Measurements from ENCODE around the gene ECEL1.
"Not testable (repeated sequence)": the region's sequence is repeated elsewhere in the genome, so short reads cannot be mapped to it uniquely, and the experiment has no call there.

ECEL1 gene, protein sequence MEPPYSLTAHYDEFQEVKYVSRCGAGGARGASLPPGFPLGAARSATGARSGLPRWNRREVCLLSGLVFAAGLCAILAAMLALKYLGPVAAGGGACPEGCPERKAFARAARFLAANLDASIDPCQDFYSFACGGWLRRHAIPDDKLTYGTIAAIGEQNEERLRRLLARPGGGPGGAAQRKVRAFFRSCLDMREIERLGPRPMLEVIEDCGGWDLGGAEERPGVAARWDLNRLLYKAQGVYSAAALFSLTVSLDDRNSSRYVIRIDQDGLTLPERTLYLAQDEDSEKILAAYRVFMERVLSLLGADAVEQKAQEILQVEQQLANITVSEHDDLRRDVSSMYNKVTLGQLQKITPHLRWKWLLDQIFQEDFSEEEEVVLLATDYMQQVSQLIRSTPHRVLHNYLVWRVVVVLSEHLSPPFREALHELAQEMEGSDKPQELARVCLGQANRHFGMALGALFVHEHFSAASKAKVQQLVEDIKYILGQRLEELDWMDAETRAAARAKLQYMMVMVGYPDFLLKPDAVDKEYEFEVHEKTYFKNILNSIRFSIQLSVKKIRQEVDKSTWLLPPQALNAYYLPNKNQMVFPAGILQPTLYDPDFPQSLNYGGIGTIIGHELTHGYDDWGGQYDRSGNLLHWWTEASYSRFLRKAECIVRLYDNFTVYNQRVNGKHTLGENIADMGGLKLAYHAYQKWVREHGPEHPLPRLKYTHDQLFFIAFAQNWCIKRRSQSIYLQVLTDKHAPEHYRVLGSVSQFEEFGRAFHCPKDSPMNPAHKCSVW

DNA sequence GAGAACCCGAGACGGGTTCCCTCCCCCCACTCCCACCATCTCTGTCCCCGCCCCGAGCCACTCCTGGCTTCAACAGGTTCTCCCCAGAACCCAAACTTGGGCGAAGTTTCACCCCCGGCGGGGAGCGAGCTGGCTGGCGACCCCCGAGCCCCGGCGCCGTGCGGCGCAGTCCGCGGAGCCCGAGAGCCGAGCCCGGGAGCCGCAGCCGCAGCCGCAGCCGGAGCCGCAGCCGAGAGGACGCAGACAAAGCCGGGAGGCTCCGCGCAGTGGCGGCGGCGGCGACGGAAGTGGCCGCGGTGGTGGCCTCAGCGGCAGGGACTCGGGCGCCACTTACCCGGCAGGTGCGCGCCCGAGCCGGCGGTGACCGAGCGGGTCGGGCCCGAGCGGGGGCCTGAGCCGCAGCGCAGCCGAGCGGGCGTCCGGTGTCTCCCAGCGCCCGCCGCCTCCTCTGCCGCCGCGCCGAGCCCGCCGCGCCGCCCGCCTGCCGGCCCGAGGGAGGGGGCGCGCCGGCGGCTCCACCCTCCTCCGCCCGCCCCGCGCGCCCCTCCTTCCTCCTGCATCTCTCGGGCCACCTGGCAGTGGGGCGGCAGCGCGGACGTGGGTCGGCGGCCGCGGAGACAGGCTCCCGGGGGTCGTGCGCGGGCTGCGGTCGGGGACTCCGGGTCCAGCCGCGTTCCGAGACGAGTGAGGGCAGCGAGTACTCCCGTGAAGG, at the start of gene ECEL1:
TSS of gene ECEL1 (minus strand) at position 450 of the 712 bp plus-strand sequence. CDS start 1,181 bp downstream, outside the sequence.
- DNase-seq, result no peak

DNA sequence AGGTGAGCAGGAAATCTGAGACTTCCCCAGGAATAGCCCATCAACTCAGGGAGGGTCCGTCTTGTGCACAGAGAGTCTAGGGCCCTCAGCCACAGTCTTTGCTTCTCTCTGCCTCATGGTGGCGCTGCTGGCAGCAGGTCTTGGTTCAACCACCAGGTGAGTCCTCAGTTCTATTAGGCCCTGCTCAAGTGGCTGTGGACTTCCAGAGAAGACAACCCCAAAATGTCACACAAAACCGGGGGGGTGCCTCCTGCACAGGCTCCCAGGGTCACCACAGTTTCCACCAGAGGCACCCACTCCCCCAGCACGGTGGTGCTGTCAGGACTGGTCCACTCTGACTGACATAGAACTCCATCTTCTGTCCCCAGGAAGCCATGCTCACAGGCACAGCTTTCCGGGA, 49.4 kb upstream of the ECEL1 start:
- DNase-seq, result no peak

DNA sequence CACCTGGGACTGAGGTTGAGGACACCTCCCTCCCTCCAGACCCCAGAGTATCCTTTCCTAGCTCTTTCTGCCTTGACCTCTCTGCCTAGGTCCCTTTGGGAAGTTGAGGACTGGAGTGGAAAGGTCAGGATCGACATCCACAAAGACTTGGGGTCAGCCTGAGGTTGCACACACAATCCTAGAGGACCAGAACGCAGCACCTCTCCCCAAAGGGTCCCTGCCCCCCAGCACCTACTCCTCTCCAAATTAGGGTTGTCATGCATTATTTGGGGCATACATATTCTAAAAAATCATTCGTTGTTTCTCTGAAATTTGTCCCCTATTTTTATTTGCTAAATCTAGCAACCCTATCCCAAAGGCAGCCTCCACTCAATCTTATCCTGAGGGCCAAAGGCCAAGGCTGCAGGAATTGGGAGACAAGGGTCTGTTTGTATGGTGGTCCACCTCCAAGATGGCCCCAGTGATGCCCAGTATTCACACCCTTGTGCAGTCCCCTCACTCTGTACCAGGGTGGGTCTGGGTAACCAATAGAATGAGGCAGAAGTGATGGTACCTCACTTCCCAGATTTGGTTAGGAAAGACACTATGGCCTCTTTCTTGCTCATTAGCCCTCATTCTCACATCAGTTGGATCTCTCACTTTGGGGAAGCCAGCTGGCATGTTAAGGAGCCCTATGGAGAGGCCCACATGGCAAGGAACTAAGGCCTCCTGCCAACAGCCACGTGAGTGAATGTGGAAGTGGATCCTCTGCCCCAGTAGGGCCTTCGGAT, 48.3 kb upstream of the ECEL1 start:
- DNase-seq, result no peak

DNA sequence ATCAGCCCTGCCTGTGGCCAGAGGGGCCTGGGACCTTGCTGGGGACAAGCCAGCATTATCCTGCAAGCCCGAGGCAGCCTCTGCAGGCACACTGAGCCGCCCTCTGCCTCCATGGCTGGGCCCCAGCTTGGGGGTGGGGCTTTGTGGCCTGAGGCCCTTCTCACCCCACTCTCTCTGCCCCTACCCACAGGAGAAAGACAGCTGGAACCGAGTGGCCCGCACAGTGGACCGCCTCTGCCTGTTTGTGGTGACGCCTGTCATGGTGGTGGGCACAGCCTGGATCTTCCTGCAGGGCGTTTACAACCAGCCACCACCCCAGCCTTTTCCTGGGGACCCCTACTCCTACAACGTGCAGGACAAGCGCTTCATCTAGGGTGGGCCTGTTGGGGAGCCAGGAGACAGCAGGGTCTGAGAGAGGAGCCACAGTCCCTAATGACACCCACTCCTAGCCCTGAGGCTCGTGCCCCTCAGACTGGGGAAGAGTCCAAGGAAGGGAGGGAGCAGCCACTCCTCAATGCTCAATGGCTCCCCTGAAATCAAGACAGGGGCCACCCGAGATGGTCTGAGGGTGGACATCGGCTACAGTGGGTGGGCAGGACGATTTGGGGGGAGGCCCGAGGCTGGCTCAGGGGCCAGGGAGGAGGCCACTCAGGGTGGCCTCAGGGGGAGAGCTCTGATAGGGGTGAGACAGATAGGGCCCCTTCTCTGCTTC, 47.5 kb upstream of the ECEL1 start:
- DNase-seq, result no peak

DNA sequence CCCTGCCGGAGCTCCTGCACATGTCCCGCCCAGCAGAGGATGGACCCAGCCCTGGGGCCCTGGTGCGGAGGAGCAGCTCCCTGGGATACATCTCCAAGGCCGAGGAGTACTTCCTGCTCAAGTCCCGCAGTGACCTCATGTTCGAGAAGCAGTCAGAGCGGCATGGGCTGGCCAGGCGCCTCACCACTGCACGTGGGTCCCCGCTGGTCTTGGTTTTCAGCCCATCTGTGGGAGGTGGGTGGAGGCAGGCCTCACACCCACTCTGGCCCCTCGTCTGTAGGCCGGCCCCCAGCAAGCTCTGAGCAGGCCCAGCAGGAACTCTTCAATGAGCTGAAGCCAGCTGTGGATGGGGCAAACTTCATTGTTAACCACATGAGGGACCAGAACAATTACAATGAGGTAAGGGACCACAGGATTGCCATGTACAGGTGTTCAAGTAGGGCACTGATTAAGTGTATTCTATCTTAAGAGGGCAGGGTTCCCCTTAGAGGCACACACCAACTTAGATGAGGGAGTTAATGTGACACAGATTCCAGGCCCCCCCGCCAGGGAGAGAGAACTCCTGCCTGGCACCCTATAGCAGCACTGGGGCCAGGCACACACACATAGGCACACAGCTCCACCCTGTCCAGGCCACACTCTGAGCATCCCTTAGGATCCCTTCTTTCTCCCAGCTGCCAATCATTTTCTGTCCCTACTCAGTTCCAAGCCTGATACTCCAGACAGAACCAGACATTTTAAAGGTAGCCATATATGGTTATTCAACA, 46.5 kb upstream of the ECEL1 start:
- no peak for DNase-seq

DNA sequence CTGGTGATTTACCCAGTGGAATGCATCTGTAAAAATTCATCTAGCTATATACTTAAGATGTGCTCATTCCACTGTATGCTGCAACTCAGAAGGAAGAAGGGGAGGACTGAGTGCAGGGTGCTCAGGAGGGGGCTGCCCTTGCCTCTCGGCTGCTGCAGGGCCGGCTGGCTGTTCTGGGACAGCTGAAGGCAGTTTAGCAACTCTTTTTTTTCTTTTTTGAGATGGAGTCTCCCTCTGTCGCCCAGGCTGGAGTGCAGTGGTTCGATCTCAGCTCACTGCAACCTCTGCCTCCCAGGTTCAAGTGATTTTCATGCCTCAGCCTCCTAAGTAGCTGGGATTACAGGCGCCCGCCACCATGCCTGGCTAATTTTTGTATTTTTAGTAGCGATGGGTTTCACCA, 45.2 kb upstream of the ECEL1 start:
- not testable (repeated sequence) for DNase-seq

DNA sequence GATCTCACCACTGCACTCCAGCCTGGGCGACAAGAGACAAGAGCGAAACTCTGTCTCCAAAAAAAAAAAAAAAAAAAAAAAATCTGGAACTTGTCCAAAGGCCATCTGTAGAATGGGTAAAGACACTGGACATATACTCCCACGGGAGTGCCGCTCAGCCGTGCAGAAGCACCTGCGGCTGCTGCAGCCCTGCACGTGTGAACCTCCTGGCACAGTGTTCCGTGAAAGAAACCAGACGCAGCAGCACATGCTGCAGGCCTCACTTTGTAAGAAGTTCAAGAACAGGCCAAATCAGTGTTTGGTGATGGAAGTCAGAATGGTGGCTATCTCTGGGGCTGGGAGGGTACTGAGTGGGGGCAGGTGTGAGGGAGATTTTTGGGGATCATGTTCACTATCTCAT, 44.8 kb upstream of the ECEL1 start:
- DNase-seq, result no peak

DNA sequence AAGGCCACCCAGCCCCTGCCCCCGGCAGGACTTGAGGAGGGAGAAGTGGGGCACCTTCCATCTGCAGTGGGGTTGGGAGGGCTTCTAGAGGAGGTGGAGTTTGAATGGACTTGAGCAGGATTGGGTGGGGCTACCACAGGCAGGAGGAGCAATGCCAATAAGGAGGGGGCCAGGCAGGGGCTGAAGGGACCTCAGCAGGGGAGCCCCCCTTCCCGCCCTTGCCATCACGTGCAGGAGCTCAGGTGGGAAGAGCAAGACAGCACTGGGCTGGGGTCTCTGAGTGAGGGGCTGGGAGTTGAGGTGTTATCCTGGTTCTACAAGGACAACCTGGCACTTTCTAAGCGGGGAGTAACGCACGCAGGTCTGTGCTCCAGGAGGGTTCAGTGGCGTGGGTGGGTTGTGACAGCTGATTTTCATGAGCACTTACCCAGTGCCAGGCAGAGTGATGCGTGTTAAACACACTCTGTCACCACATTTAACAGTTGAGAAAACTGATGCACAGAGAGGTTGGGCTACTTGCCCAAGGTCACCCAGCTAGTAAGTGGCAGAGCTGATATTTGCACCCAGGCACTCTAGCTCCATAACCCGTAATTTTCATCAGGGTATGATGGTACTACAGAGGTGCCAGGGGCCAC, 43.1 kb upstream of the ECEL1 start:
- no peak for DNase-seq

DNA sequence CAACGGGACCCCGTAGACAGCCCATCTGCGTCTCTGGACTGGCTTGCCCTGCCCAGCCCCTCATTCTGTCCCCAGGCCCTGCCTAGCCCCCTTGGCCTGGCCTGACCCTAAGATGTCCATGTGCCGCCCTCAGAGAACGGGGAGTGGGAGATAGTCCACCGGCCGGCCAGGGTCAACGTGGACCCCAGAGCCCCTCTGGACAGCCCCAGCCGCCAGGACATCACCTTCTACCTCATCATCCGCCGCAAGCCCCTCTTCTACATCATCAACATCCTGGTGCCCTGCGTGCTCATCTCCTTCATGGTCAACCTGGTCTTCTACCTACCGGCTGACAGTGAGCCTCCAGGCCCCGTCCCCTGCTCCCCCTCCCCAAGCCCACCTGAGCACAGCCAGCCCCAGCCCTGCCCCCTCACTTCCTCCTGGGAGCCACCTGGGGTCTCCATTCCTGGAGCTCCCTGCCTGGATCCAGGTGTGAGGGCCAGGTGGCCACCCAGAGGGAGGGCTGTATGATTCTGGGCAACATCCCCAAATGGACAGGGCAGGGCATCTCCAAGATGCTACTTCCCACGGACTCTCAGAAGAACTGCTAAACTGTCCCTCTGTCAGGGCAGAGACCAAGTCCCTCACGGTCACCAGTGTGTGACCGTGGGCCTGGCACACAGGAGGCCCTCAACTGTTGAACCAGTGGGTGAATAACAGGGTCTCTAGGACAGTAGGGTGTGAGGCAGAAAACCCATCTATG, 42.3 kb upstream of the ECEL1 start:
- no peak for DNase-seq

DNA sequence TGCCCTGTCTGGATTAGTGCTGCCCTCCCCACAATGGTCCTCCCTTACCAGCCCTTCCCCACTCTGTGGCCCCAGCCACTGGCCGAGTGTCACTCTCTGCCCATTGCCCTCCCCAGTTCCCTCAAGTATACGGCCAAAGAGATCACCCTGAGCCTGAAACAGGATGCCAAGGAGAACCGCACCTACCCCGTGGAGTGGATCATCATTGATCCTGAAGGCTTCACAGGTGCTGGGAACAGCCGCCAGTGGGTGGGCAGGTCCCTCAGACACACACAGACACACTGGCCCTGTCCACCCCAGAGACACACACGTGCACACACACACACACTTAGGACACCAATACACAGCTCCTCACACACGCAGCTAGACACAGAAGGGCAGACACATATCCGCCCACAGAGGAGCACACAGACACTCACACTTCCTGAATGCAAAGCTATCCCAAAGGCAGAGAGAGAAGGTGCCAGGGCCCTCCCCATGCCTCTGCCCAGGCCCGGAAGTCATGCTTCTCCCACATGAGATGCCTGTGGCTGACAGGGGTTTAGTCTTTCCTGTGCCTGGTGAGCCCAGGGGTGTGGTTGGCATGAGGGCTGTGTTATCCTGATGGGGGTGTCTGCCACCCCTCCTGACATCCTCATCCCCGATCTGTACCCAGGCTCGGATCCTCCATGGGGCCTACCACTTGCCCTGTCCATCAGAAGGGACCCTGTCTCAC, 41.3 kb upstream of the ECEL1 start:
- DNase-seq, result no peak

DNA sequence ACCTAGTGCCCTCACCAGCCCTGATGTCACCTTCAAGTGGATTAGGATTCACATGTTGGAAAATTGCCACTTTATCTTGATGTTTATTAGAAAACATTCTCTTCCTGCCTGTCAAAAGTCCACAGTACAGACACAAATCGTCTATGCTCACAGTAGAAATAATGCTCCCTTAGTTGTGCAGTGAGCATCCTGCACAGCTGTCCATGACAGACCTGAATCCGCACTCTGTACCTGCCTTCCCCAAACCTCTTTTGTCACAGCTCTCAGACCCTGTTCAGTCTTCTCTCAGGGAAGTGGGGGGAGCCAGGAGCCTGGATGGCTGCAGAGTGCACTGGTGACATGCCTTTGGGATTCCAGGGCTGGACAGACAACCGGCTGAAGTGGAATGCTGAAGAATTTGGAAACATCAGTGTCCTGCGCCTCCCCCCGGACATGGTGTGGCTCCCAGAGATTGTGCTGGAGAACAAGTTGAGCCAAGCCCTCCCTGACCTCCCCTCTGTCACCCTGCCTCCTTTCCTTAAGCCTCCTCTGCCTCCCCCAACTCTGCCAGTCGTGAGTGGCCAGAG, 40.4 kb upstream of the ECEL1 start:
- no peak for DNase-seq

DNA sequence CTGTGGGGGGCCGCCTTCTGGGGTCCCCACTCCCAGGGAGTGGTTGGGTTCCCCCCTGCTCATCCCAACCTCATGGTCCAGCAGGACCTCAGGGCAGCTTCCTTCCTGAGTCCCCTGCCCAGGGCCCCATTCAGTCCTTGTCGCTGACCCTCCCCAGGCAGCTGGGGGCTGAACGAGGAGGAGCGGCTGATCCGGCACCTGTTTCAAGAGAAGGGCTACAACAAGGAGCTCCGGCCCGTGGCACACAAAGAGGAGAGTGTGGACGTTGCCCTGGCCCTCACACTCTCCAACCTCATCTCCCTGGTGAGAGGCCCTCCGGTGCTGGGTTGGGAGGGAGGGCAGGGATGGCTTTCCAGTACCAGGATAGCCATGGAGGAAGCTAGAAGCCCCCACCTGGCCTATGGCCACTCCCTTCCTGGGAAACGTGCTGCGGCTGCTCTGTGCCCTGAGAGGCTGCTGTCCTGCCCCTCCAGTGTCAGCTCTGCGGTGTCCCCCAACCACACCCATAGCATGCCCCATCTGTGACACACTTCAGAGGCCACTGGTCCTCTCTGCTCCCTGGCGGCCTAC, 38.8 kb upstream of the ECEL1 start:
- DNase-seq, result no peak

DNA sequence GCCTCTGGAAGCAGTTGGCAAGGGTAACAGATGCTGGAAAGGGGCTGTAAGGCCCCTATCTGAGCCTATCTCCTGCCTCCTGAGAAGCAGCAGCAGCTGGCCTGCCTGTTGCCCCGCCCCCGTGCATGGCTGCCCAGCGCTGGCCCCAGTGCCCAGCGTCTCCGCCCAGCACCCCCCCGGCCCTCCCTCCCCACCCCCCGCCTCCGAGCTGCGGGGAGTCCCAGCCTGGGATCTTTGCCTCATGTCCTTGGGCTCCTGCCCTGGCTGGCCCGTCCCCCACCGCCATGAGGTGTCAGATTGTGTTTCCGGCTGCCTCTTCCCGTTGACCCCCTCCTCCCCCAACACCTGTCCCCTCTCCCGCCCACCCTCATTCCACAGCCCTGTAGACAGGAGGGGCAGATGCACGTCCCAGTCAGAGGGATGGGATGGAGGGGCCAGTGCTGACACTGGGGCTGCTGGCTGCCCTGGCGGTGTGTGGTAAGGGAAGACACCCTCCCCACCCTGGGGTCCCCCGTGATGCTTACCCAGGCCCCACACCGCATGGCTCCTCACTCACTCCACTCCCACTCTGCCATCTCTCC, 38.2 kb upstream of the ECEL1 start, which contains the start of gene CHRND:
TSS of gene CHRND (plus strand) at position 370 of the 581 bp plus-strand sequence. CDS start at position 426, 56 bp downstream.
- no peak for DNase-seq

DNA sequence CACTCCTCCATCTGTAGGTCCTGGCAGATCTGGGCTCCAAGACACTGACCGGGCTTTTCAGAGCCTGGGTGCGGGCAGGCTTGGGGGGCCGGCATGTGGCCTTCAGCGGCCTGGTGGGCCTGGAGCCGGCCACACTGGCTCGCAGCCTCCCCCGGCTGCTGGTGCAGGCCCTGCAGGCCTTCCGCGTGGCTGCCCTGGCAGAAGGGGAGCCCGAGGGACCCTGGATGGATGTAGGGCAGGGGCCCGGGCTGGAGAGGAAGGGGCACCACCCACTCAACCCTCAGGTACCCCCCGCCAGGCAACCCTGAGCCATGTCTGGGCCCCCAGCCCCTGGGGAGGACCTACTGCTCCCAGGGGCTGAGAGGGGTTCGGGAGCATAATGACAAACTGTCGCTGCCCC, 37.6 kb upstream of the ECEL1 start:
- no peak for DNase-seq

DNA sequence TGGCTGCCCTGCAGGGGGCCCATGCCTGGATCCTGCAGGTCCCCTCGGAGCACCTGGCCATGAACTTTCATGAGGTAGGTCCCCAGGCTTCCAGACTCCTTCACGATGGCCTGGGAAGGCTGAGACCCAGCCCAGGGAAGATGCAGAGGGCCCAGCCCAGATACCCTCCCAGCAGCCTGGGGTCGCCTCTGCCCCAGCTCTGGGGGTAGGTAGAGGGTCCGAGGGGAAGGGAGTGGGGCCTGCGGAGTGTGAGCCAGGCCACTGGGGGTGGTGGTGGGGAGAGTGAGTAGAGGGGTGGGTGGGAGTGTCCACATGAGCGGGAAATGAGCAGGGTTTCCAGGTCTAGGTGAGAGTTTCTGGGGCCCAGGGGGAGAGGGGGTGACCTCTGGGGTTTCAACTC, 37.1 kb upstream of the ECEL1 start:
- no peak for DNase-seq

DNA sequence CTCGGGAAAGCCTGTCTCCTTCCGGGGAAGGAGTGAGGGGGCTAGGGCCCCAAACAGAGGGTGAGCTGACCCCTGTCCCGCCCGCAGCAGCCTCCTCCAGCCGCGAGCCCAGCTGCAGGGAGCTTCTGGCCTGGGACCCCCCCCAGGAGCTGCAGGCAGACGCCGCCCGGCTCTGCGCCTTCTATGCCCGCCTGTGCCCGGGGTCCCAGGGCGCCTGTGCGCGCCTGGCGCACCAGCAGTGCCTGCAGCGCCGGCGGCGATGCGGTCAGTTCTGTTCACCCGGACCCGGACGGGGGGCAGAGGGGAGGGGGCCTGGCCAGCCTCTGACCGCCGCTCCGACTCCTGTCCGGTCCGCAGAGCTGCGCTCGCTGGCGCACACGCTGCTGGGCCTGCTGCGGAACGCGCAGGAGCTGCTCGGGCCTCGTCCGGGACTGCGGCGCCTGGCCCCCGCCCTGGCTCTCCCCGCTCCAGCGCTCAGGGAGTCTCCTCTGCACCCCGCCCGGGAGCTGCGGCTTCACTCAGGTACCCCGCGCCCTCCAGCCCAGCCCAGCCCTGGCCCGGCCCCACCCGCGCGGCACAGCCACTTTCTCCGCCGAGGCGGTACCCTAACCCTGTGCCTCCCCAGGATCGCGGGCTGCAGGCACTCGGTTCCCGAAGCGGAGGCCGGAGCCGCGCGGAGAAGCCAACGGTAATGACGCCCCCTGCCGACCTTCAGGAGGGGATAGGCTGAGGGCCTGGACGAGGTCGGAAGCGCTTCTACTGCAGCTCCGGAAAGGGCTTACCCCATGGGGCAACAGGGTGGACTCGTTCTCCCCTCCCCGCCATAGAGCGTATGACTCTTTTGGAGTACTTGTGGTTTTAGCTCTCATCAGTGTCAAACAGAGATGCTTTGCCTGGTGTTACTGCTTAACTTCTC, 36.3 kb upstream of the ECEL1 start:
- DNase-seq, result no peak

DNA sequence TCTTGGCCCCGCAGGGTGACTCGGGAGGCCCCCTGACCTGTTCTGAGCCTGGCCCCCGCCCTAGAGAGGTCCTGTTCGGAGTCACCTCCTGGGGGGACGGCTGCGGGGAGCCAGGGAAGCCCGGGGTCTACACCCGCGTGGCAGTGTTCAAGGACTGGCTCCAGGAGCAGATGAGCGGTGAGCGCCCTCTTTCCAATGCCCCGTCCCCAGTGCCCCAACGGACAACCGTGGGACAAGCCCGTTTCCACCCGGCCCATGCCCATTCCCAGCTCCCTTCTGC, 35.7 kb upstream of the ECEL1 start:
- DNase-seq, result no peak
